Measurements from ENCODE around the gene KLF6.

- TF ChIP-seq CTCF (IDR thresholded peaks at IDR 0.05) (no peak), EZH2 (IDR thresholded peaks at IDR 0.05; ENCODE audit: borderline replicate concordance, insufficient read depth, low read depth, low read length, poor library complexity, severe bottlenecking) (no peak)
Measured at GRCh38 chr10:3827768-3828403, 42.9 kb upstream of the KLF6 start.
